GM06990 (cell line): ENCODE results near the gene ADSS1.

Experiments used
- DNase-seq: peaks from one replicate; pipeline ENCODE4 v3.0.0-alpha.2; 2011; ENCODE audit not compliant: insufficient read length; ENCODE audit errors: extremely low read depth
- H3K27me3 ChIP-seq: replicated peaks from 2 replicates; pipeline ENCODE4 v1.6.0; 2011; ENCODE audit warnings: low read length; ENCODE audit not compliant: control insufficient read depth, insufficient read depth
- H3K36me3 ChIP-seq: 2 replicates; pipeline ENCODE4 v1.5.1; 2011; ENCODE audit warnings: low read length; ENCODE audit not compliant: control insufficient read depth, insufficient read depth
- H3K4me3 ChIP-seq: replicated peaks from 2 replicates; pipeline ENCODE4 v1.5.1; 2011; ENCODE audit warnings: low read depth, mild to moderate bottlenecking, control low read depth, low read length
- TF ChIP-seq, protein P1 (sequence below): IDR thresholded peaks from 2 replicates; pipeline ENCODE4 v1.5.1; 2011; ENCODE audit warnings: low read length, control low read depth, mild to moderate bottlenecking, inconsistent platforms; ENCODE audit not compliant: insufficient read depth, poor library complexity, severe bottlenecking

ADSS1 gene

GRCh38 chr14:104781271-104782077 lies 57.4 kb downstream of the ADSS1 start:
- Histone ChIP-seq H3K27me3 (no peaks in the 10 kb centered on the region), H3K36me3 (peaks cover 11% of the 10 kb centered on the region), H3K4me3 (no peak overlapping the region)
- DNase-seq: no peak
- TF ChIP-seq, protein P1, sequence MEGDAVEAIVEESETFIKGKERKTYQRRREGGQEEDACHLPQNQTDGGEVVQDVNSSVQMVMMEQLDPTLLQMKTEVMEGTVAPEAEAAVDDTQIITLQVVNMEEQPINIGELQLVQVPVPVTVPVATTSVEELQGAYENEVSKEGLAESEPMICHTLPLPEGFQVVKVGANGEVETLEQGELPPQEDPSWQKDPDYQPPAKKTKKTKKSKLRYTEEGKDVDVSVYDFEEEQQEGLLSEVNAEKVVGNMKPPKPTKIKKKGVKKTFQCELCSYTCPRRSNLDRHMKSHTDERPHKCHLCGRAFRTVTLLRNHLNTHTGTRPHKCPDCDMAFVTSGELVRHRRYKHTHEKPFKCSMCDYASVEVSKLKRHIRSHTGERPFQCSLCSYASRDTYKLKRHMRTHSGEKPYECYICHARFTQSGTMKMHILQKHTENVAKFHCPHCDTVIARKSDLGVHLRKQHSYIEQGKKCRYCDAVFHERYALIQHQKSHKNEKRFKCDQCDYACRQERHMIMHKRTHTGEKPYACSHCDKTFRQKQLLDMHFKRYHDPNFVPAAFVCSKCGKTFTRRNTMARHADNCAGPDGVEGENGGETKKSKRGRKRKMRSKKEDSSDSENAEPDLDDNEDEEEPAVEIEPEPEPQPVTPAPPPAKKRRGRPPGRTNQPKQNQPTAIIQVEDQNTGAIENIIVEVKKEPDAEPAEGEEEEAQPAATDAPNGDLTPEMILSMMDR: no peak

DNA sequence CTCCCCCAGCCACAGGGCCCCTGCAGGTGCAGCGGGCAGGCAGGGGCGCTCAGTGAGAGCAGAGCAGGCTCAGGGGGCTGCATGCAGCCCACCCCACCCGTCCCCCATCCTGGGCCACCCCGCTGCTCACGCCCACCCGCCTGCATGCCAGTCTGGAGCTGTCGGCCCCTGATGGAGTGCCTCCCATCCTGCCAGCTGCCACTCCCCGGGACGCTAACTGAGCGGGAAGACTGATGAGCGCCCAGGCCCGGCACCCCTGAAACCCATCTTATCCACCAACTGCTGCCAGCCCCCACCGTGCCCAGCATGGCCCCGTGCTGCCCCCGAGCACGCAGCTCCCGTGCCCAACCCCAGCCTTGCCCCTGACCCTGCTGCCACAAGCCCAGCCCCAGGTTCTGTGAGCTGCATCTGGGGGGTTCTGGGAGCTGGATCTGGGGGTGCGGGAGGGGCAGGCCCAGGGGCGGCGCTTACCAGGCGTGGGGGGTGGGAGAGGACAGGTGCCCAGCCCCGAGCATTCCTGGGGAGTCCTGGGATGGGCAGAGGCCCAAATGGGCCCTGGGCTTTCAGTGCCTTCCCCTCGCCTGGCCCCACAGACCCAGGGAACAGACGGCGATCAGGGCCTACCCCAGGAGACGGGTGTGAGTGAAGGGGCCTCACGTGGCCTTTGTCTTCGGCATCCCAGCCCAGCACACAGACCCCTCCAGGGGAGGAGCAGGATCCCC lies 58.2 kb downstream of the ADSS1 start:
- no peak overlapping the region for H3K4me3 ChIP-seq

DNA sequence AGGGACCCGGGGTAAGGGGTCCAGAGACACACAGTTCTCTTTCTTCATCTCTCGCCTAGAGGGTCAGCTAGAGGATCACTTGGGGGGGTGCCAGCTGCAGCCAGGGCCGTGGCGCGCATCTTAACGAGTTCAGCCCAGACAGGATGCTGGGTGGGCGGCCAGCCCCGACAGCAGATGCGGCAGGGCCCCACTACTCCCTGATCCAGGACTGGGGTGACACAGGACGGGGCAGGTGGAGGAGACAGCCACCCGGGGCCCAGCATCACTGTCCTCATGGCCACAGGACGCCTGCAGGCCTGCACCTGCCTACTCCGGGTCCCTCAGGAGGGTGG lies 58.7 kb downstream of the ADSS1 start:
- H3K36me3 ChIP-seq: peaks cover 11% of the 10 kb centered on the region
- DNase-seq: no peak
- H3K4me3 ChIP-seq: no peak overlapping the region
- TF ChIP-seq, protein P1: no peak
- H3K27me3 ChIP-seq: no peaks in the 10 kb centered on the region

More for the DNA sequence above, 58.2 kb downstream of the ADSS1 start:
- Histone ChIP-seq H3K27me3 (no peaks in the 10 kb centered on the region), H3K36me3 (peaks cover 7% of the 10 kb centered on the region)
- no peak for DNase-seq
- TF ChIP-seq, protein P1: no peak

- TF ChIP-seq, protein P1: no peak
- H3K27me3 ChIP-seq: no peaks in the 10 kb centered on the region
- no peak for DNase-seq
- H3K36me3 ChIP-seq: peaks cover 11% of the 10 kb centered on the region
- H3K4me3 ChIP-seq: no peak overlapping the region
Observed at GRCh38 chr14:104783484-104784217, 59.6 kb downstream of the ADSS1 start.

- Histone ChIP-seq H3K4me3 (no peak overlapping the region), H3K36me3 (peaks cover 11% of the 10 kb centered on the region), H3K27me3 (no peaks in the 10 kb centered on the region)
- TF ChIP-seq, protein P1: no peak
- no peak for DNase-seq
Observed at GRCh38 chr14:104784218-104784568, 60.2 kb downstream of the ADSS1 start.
